ENCODE results near the gene EFNA2. TPM values are rescaled to one million over a fixed set of nuclear protein-coding genes. Genes with fewer than 3 reads are reported as not detected.

Gene EFNA2
- polyA plus RNA-seq, 1 donor (not counting 4 experiments of a cell fraction or from before 2014, with no cell fraction given): not detected

- Histone ChIP-seq H3K27ac (ENCODE audit: control insufficient read depth, insufficient read depth, low read length) (no peak overlapping the region), H2AFZ (ENCODE audit: control insufficient read depth, low read length) (no peak overlapping the region), H3K9me1 (ENCODE audit: control insufficient read depth, extremely low read depth, insufficient read depth, low read length) (no peaks in the 10 kb centered on the region), H4K20me1 (ENCODE audit: control insufficient read depth, extremely low read depth, insufficient read depth, low read length) (no peaks in the 10 kb centered on the region), H3K4me1 (ENCODE audit: control insufficient read depth, extremely low read depth, insufficient read depth, low read length) (no peaks in the 10 kb centered on the region), H3K79me2 (ENCODE audit: control insufficient read depth, insufficient read depth, low read length) (no peaks in the 10 kb centered on the region), H3K27me3 (ENCODE audit: control insufficient read depth, extremely low read depth, insufficient read depth, low read length) (peaks cover 91% of the 10 kb centered on the region), H3K9me3 (ENCODE audit: control insufficient read depth, low read depth, low read length) (no peaks in the 10 kb centered on the region), H3K4me2 (ENCODE audit: control insufficient read depth, extremely low read depth, insufficient read depth, low read depth, low read length) (no peak overlapping the region), H3K9ac (ENCODE audit: control insufficient read depth, extremely low read depth, insufficient read depth, low read length) (no peak overlapping the region), H3K36me3 (ENCODE audit: control insufficient read depth in 2 of 2, extremely low read depth in 1 of 2, insufficient read depth in 2 of 2, low read length in 2 of 2) (no peaks in the 10 kb centered on the region), H3K4me3 (ENCODE audit: control insufficient read depth in 2 of 3, extremely low read depth in 1 of 3, insufficient read depth in 2 of 3, low read depth in 1 of 3, low read length in 3 of 3) (no peak overlapping the region)
- dilution Hi-C loops (cut with MboI; ENCODE audit: extremely low pct_ligation_motif_present, low sequenced_read_pairs): no loop called here
- TF ChIP-seq CTCF (optimal IDR thresholded peaks at IDR 0.05 in 1 of 3, IDR thresholded peaks at IDR 0.05 in 1 of 3, conservative IDR thresholded peaks at IDR 0.05 in 1 of 3; ENCODE audit: extremely low read depth in 1 of 3, insufficient read depth in 2 of 3, low read length in 3 of 3) (no peak), EZH2 (IDR thresholded peaks at IDR 0.05; ENCODE audit: low read length) (no peak)
- FAIRE-seq: no peak
- no peak for DNase-seq (ENCODE audit: low read depth, low spot score)
These were observed 4.6 kb downstream of the EFNA2 start for GRCh38 chr19:1290196-1290702.

- DNase-seq (ENCODE audit: low read depth, low spot score) (no peak), FAIRE-seq (no peak)
- Histone ChIP-seq H3K9me1 (ENCODE audit: control insufficient read depth, extremely low read depth, insufficient read depth, low read length) (no peaks in the 10 kb centered on the region), H4K20me1 (ENCODE audit: control insufficient read depth, extremely low read depth, insufficient read depth, low read length) (no peaks in the 10 kb centered on the region), H2AFZ (ENCODE audit: control insufficient read depth, low read length) (no peak overlapping the region), H3K27me3 (ENCODE audit: control insufficient read depth, extremely low read depth, insufficient read depth, low read length) (peaks cover 93% of the 10 kb centered on the region), H3K9ac (ENCODE audit: control insufficient read depth, extremely low read depth, insufficient read depth, low read length) (no peak overlapping the region), H3K4me1 (ENCODE audit: control insufficient read depth, extremely low read depth, insufficient read depth, low read length) (no peaks in the 10 kb centered on the region), H3K27ac (ENCODE audit: control insufficient read depth, insufficient read depth, low read length) (no peak overlapping the region), H3K9me3 (ENCODE audit: control insufficient read depth, low read depth, low read length) (no peaks in the 10 kb centered on the region), H3K4me2 (ENCODE audit: control insufficient read depth, extremely low read depth, insufficient read depth, low read depth, low read length) (no peak overlapping the region), H3K79me2 (ENCODE audit: control insufficient read depth, insufficient read depth, low read length) (no peaks in the 10 kb centered on the region), H3K36me3 (ENCODE audit: control insufficient read depth in 2 of 2, extremely low read depth in 1 of 2, insufficient read depth in 2 of 2, low read length in 2 of 2) (no peaks in the 10 kb centered on the region), H3K4me3 (ENCODE audit: control insufficient read depth in 2 of 3, extremely low read depth in 1 of 3, insufficient read depth in 2 of 3, low read depth in 1 of 3, low read length in 3 of 3) (no peak overlapping the region)
- dilution Hi-C loops (cut with MboI; ENCODE audit: extremely low pct_ligation_motif_present, low sequenced_read_pairs): no loop called here
- TF ChIP-seq EZH2 (IDR thresholded peaks at IDR 0.05; ENCODE audit: low read length): no peak
- no peak for TF ChIP-seq CTCF (optimal IDR thresholded peaks at IDR 0.05 in 1 of 3, IDR thresholded peaks at IDR 0.05 in 1 of 3, conservative IDR thresholded peaks at IDR 0.05 in 1 of 3; ENCODE audit: extremely low read depth in 1 of 3, insufficient read depth in 2 of 3, low read length in 3 of 3)
These were observed 5.3 kb downstream of the EFNA2 start for GRCh38 chr19:1290703-1291651.
